GM12892 (cell line): ENCODE results near the gene MICAL3.
"Not testable (repeated sequence)": the region's sequence is repeated elsewhere in the genome, so short reads cannot be mapped to it uniquely, and the experiment has no call there.

ENCODE experiments used
- POLR2A ChIP-seq: IDR thresholded peaks from 2 replicates; pipeline ENCODE4 v1.6.1; 2011; ENCODE audit warnings: low read depth, low read length, control low read depth
- TAF1 ChIP-seq: IDR thresholded peaks from 2 replicates; pipeline ENCODE4 v1.6.1; 2011; ENCODE audit warnings: low read depth, mild to moderate bottlenecking, control low read depth, low read length, borderline replicate concordance

DNA sequence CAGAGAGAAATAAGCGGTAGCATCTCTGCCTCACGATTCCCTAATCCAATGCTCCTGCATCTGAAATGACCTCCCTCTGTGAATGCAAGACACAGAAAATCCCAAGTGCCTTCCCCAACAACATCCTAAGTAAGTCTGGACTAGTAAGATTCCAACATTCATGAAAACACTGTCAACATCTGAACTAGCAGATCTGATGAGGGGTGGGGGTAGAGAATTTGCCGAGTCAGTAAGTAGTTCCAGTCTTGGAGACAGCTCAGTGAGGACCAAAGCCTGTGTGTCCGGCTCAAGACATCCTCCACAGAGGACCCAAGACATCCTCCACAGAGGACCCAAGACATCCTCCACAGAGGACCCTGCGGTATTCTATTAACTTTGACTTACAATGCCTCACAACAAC, 259.5 kb downstream of the MICAL3 start:
- TF ChIP-seq POLR2A, TAF1: not testable (repeated sequence)
